Measurements from ENCODE around the gene POLR1E.

POLR1E gene

GRCh38 chr9:37486256-37486615 is 488 bp downstream of the POLR1E start:
- no peak for TF ChIP-seq CTCF (conservative IDR thresholded peaks at IDR 0.05; ENCODE audit: control insufficient read depth, insufficient read depth, low read depth, low read length)
- H3K4me3 ChIP-seq (ENCODE audit: control insufficient read depth, low read depth, low read length), result peak overlapping the region; percentile 75
- no peak for DNase-seq (ENCODE audit: low read depth)

- no peak for TF ChIP-seq CTCF (conservative IDR thresholded peaks at IDR 0.05; ENCODE audit: control insufficient read depth, insufficient read depth, low read depth, low read length)
- H3K4me3 ChIP-seq (ENCODE audit: control insufficient read depth, low read depth, low read length), result peak overlapping the region; percentile 75
- DNase-seq (ENCODE audit: low read depth), result peak; percentile 96
Measured at GRCh38 chr9:37486616-37487548, 1.1 kb downstream of the POLR1E start.

GRCh38 chr9:37491939-37492338 is 6.2 kb downstream of the POLR1E start:
- DNase-seq (ENCODE audit: low read depth), result no peak
- no peak overlapping the region for H3K4me3 ChIP-seq (ENCODE audit: control insufficient read depth, low read depth, low read length)
- no peak for TF ChIP-seq CTCF (conservative IDR thresholded peaks at IDR 0.05; ENCODE audit: control insufficient read depth, insufficient read depth, low read depth, low read length)

- no peak for TF ChIP-seq CTCF (conservative IDR thresholded peaks at IDR 0.05; ENCODE audit: control insufficient read depth, insufficient read depth, low read depth, low read length)
- no peak overlapping the region for H3K4me3 ChIP-seq (ENCODE audit: control insufficient read depth, low read depth, low read length)
- DNase-seq (ENCODE audit: low read depth), result no peak
Measured at GRCh38 chr9:37495571-37495970, 9.8 kb downstream of the POLR1E start.

GRCh38 chr9:37496020-37496419 is 10.3 kb downstream of the POLR1E start:
- H3K4me3 ChIP-seq (ENCODE audit: control insufficient read depth, low read depth, low read length), result no peak overlapping the region
- no peak for TF ChIP-seq CTCF (conservative IDR thresholded peaks at IDR 0.05; ENCODE audit: control insufficient read depth, insufficient read depth, low read depth, low read length)
- no peak for DNase-seq (ENCODE audit: low read depth)

- TF ChIP-seq CTCF (conservative IDR thresholded peaks at IDR 0.05; ENCODE audit: control insufficient read depth, insufficient read depth, low read depth, low read length), result no peak
- no peak overlapping the region for H3K4me3 ChIP-seq (ENCODE audit: control insufficient read depth, low read depth, low read length)
- no peak for DNase-seq (ENCODE audit: low read depth)
Measured at GRCh38 chr9:37497320-37497719, 11.6 kb downstream of the POLR1E start.

Measured in fibroblast of mammary gland (primary cell).